HAP-1 (cell line): ENCODE data around the gene CD276.
"Not testable (repeated sequence)": the region's sequence is repeated elsewhere in the genome, so short reads cannot be mapped to it uniquely, and the experiment has no call there.

Source experiments
- DNase-seq, 2 experiments: peaks; one replicate each; pipeline ENCODE4 v3.0.0-alpha.2; 2016 to 2020; ENCODE audit warnings: low spot score in 2 of 2
- H3K27me3 ChIP-seq: fragments of 250-450 bp; sonication (Bioruptor Pico); 2 replicates; pipeline ENCODE4 v1.5.1; 2020; ENCODE audit warnings: low read depth, mild to moderate bottlenecking, moderate library complexity
- H3K36me3 ChIP-seq: fragments of 250-450 bp; sonication (Bioruptor Pico); replicated peaks from 2 replicates; pipeline ENCODE4 v1.5.1; 2020; ENCODE audit warnings: mild to moderate bottlenecking
- H3K4me1 ChIP-seq: fragments of 250-450 bp; sonication (Bioruptor Pico); 2 replicates; pipeline ENCODE4 v1.5.1; 2020; ENCODE audit warnings: mild to moderate bottlenecking
- H3K4me3 ChIP-seq: fragments of 250-450 bp; sonication (Bioruptor Pico); 2 replicates; pipeline ENCODE4 v1.5.1; 2020; ENCODE audit warnings: mild to moderate bottlenecking, moderate library complexity
- H3K9me3 ChIP-seq: fragments of 250-450 bp; sonication (Bioruptor Pico); 2 replicates; pipeline ENCODE4 v1.5.1; 2020; ENCODE audit warnings: mild to moderate bottlenecking, moderate library complexity
- in situ Hi-C: fragments of 300-500 bp; cut with MboI; formaldehyde crosslinking; loops from 3 replicates; pipeline ENCODE4 v1.14.3; 2020; ENCODE audit warnings: low sequenced_read_pairs, inconsistent platforms, mixed read lengths

CD276 gene

GRCh38 chr15:73688455-73688854 lies 4.3 kb downstream of the CD276 start:
- no peaks in the 10 kb centered on the region for H3K9me3 ChIP-seq
- in situ Hi-C loops: loop anchor here (25.0 kb wide), 1 partner anchor 126 kb away; no protein-coding TSS in a partner anchor

GRCh38 chr15:73691396-73691795 lies 7.2 kb downstream of the CD276 start:
- no peak overlapping the region for H3K4me3 ChIP-seq
- peak in 1 of 2 experiments; percentile 79 for DNase-seq
- H3K27me3 ChIP-seq: no peaks in the 10 kb centered on the region
- H3K36me3 ChIP-seq: no peaks in the 10 kb centered on the region
- H3K4me1 ChIP-seq: peaks cover 12% of the 10 kb centered on the region
- H3K9me3 ChIP-seq: no peaks in the 10 kb centered on the region
- in situ Hi-C loops: loop anchor here (25.0 kb wide), 1 partner anchor 129 kb away; no protein-coding TSS in a partner anchor

More at GRCh38 chr15:73688455-73688854, 4.3 kb downstream of the CD276 start:
- no peak for DNase-seq
- H3K4me1 ChIP-seq: peaks cover 26% of the 10 kb centered on the region
- no peaks in the 10 kb centered on the region for H3K27me3 ChIP-seq
- H3K4me3 ChIP-seq: no peak overlapping the region
- peaks cover 4% of the 10 kb centered on the region; the same call in 1 of the 2 replicates for H3K36me3 ChIP-seq

GRCh38 chr15:73694419-73694818 lies 10.2 kb downstream of the CD276 start:
- Histone ChIP-seq H3K4me3 (no peak overlapping the region), H3K9me3 (no peaks in the 10 kb centered on the region), H3K36me3 (peaks cover 15% of the 10 kb centered on the region), H3K27me3 (no peaks in the 10 kb centered on the region), H3K4me1 (peaks cover 6% of the 10 kb centered on the region)
- in situ Hi-C loops: loop anchor here (25.0 kb wide), 1 partner anchor 132 kb away; no protein-coding TSS in a partner anchor
- DNase-seq: no peak

- in situ Hi-C loops: loop anchor here (5.0 to 25.0 kb wide), 3 partner anchors 59 to 399 kb away; no protein-coding TSS in a partner anchor
- H3K36me3 ChIP-seq: peaks cover 21% of the 10 kb centered on the region
- no peaks in the 10 kb centered on the region for H3K9me3 ChIP-seq
- H3K27me3 ChIP-seq: no peaks in the 10 kb centered on the region
- no peak overlapping the region for H3K4me3 ChIP-seq
- no peak for DNase-seq
- H3K4me1 ChIP-seq: peaks cover 5% of the 10 kb centered on the region
Observed at GRCh38 chr15:73695773-73696640, 11.8 kb downstream of the CD276 start.

DNA sequence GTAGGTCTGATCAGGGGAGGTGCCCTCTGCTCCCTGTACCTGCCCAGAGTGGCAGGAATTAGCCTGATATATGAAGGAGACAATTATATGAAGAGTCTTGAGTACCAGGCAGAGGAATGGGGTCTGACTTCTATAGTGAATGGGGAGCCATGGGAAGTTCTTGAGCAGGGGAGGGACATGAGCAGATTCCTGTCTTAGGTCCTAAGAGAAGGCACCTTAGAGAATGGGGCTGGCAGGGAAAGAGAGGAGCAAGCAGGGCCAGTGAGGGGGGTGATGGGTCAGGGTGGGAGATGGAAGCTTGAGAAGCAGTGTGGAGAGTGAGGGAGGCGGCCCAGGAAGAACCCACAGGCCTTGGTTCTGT lies 12.4 kb downstream of the CD276 start:
- DNase-seq: no peak
- peaks cover 21% of the 10 kb centered on the region for H3K36me3 ChIP-seq
- no peak overlapping the region for H3K4me3 ChIP-seq
- H3K9me3 ChIP-seq: no peaks in the 10 kb centered on the region
- H3K27me3 ChIP-seq: no peaks in the 10 kb centered on the region
- H3K4me1 ChIP-seq: no peaks in the 10 kb centered on the region; the same call in 1 of the 2 replicates
- in situ Hi-C loops: loop anchor here (5.0 to 25.0 kb wide), 3 partner anchors 59 to 399 kb away; no protein-coding TSS in a partner anchor

DNA sequence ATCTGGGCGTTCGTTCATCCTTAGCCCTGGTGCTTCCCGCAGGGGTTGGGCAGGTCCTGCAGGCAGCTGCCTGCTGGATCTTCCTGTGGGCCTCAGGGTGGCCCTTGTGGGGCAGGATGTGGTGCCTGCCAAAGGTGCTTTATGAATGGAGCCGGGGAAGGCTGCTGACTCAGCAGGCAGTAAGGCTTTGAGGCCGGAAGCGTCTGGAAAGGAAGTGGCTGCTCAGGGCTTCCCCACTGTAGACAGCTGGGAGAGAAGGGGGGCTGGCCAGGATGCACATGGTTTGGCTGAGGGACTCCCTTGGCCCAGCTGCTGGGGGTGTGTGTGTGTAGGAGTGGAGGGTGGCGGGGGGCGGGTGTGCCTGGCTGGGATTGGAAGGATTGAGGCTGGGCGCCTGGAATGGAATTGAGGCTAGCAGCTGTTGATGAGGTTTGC lies 12.9 kb downstream of the CD276 start:
- in situ Hi-C loops: loop anchor here (5.0 to 25.0 kb wide), 3 partner anchors 60 to 400 kb away; no protein-coding TSS in a partner anchor
- no peaks in the 10 kb centered on the region for H3K4me1 ChIP-seq
- peaks cover 21% of the 10 kb centered on the region for H3K36me3 ChIP-seq
- no peaks in the 10 kb centered on the region for H3K27me3 ChIP-seq
- H3K4me3 ChIP-seq: no peak overlapping the region
- DNase-seq: peak in 1 of 2 experiments; percentile 40
- no peaks in the 10 kb centered on the region for H3K9me3 ChIP-seq

DNA sequence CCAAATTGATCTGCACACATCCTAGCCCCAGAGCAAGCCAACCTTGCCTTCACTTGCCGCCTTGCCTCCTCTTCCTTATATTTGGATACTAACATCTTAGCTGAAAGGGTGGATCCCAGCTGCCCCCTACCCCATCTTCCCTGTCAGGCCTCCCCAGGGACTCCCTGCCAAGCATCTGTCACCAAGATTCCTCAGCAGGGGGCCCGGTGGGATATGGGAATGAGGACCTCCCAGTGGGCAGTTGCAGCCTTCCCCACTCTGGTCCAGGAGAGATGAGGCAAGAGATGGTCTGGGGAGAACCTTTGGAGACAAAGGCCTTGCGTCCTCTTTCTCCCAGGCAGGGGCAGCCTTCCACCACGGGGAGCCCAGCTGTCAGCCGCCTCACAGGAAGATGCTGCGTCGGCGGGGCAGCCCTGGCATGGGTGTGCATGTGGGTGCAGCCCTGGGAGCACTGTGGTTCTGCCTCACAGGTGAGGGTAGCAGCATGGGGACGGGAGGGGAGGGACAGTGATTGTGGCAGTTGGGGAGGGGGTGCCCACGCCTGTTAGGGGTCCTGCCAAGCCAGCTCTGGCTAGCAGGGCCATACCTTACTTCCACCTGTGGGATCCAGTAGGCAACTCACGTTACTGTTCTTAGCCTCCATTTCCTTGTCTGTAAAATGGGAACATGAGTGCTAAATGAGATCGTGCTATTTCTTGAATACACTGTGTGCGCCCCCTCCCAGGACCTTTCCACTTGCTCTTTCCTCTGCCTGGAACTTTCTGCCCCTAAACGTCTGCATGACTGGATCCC lies 15.3 kb downstream of the CD276 start:
- H3K27me3 ChIP-seq: no peaks in the 10 kb centered on the region
- no peaks in the 10 kb centered on the region for H3K4me1 ChIP-seq
- no peaks in the 10 kb centered on the region for H3K9me3 ChIP-seq
- DNase-seq: no peak
- H3K4me3 ChIP-seq: no peak overlapping the region
- in situ Hi-C loops: loop anchor here (5.0 to 25.0 kb wide), 3 partner anchors 62 to 402 kb away; no protein-coding TSS in a partner anchor
- peaks cover 28% of the 10 kb centered on the region for H3K36me3 ChIP-seq

- DNase-seq: peak; percentile 89 to 90
Observed at GRCh38 chr15:73700041-73700842, 16.1 kb downstream of the CD276 start.

DNA sequence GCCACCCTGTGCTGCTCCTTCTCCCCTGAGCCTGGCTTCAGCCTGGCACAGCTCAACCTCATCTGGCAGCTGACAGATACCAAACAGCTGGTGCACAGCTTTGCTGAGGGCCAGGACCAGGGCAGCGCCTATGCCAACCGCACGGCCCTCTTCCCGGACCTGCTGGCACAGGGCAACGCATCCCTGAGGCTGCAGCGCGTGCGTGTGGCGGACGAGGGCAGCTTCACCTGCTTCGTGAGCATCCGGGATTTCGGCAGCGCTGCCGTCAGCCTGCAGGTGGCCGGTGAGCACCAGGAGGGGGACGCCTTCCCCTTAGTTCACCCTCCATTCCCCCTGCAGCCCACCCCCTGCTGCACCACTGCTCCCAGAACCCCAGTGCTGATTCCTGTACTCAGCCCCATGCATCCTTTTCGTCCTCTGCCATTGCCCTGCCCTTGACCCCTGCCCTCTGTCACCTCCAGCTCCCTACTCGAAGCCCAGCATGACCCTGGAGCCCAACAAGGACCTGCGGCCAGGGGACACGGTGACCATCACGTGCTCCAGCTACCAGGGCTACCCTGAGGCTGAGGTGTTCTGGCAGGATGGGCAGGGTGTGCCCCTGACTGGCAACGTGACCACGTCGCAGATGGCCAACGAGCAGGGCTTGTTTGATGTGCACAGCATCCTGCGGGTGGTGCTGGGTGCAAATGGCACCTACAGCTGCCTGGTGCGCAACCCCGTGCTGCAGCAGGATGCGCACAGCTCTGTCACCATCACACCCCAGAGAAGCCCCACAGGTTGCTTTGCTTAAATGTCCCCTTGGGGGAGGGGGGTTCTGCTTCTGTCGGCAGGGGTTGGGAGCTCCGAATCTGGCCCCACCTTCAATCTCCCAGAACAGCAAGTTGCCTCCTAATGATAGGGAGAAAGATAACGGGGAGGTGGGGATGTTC lies 18.4 kb downstream of the CD276 start:
- H3K36me3 ChIP-seq: peaks cover 59% of the 10 kb centered on the region
- DNase-seq, H3K27me3 ChIP-seq, H3K4me3 ChIP-seq, in situ Hi-C loops, H3K4me1 ChIP-seq, H3K9me3 ChIP-seq: not testable (repeated sequence)

More at GRCh38 chr15:73700041-73700842, 16.1 kb downstream of the CD276 start:
- H3K27me3 ChIP-seq: no peaks in the 10 kb centered on the region
- H3K4me3 ChIP-seq: no peak overlapping the region
- H3K9me3 ChIP-seq: no peaks in the 10 kb centered on the region
- peaks cover 36% of the 10 kb centered on the region for H3K36me3 ChIP-seq
- H3K4me1 ChIP-seq: no peaks in the 10 kb centered on the region
- in situ Hi-C loops: no loop called here

DNA sequence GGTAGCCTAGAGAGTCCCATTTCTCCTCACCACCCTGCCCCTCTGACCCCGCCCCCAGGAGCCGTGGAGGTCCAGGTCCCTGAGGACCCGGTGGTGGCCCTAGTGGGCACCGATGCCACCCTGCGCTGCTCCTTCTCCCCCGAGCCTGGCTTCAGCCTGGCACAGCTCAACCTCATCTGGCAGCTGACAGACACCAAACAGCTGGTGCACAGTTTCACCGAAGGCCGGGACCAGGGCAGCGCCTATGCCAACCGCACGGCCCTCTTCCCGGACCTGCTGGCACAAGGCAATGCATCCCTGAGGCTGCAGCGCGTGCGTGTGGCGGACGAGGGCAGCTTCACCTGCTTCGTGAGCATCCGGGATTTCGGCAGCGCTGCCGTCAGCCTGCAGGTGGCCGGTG lies 19.4 kb downstream of the CD276 start:
- H3K27me3 ChIP-seq, in situ Hi-C loops, H3K4me3 ChIP-seq, DNase-seq, H3K9me3 ChIP-seq, H3K4me1 ChIP-seq: not testable (repeated sequence)
- peaks cover 60% of the 10 kb centered on the region for H3K36me3 ChIP-seq

GRCh38 chr15:73704142-73704868 lies 20.1 kb downstream of the CD276 start:
- in situ Hi-C loops, H3K4me1 ChIP-seq, H3K9me3 ChIP-seq, DNase-seq, H3K27me3 ChIP-seq, H3K4me3 ChIP-seq: not testable (repeated sequence)
- H3K36me3 ChIP-seq: peaks cover 58% of the 10 kb centered on the region
